Vagina (tissue), 2 donors: ENCODE measurements around the gene IGF2BP3.

ENCODE experiments used
- POLR2A ChIP-seq, 2 donors: fragments of 450-650 bp; IDR thresholded peaks; one replicate each; pipeline ENCODE4 v1.6.1; 2017; ENCODE audit warnings: antibody characterized with exemption in 2 of 2, mild to moderate bottlenecking in 2 of 2, moderate library complexity in 2 of 2
- POLR2AphosphoS5 ChIP-seq, 2 donors: sonication (generic); formaldehyde crosslinking; IDR thresholded peaks; one replicate each; pipeline ENCODE4 v1.9.0; 2017; ENCODE audit warnings: antibody characterized with exemption in 2 of 2, mild to moderate bottlenecking in 2 of 2, low read depth in 1 of 2; ENCODE audit not compliant: insufficient read depth in 1 of 2
- TF ChIP-seq, protein P1 (sequence below), 3 experiments: fragments of 450-650 bp in 2 of 3; fragments of 200-600 bp in 1 of 3; sonication (generic) in 1 of 3; IDR thresholded peaks; one replicate each; pipeline ENCODE4 v1.5.1; 2017 to 2019; ENCODE audit warnings: antibody characterized with exemption in 3 of 3, mild to moderate bottlenecking in 2 of 3, moderate library complexity in 2 of 3

- TF ChIP-seq, protein P1, sequence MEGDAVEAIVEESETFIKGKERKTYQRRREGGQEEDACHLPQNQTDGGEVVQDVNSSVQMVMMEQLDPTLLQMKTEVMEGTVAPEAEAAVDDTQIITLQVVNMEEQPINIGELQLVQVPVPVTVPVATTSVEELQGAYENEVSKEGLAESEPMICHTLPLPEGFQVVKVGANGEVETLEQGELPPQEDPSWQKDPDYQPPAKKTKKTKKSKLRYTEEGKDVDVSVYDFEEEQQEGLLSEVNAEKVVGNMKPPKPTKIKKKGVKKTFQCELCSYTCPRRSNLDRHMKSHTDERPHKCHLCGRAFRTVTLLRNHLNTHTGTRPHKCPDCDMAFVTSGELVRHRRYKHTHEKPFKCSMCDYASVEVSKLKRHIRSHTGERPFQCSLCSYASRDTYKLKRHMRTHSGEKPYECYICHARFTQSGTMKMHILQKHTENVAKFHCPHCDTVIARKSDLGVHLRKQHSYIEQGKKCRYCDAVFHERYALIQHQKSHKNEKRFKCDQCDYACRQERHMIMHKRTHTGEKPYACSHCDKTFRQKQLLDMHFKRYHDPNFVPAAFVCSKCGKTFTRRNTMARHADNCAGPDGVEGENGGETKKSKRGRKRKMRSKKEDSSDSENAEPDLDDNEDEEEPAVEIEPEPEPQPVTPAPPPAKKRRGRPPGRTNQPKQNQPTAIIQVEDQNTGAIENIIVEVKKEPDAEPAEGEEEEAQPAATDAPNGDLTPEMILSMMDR (IDR thresholded peaks at IDR 0.05) = no peak
- TF ChIP-seq POLR2A (IDR thresholded peaks at IDR 0.05) = no peak
- no peak for TF ChIP-seq POLR2AphosphoS5 (IDR thresholded peaks at IDR 0.05; ENCODE audit: insufficient read depth in 1 of 2, low read depth in 1 of 2)
These were observed 6.8 kb upstream of the IGF2BP3 start for GRCh38 chr7:23477157-23477499.
